ENCODE data around the gene ADGRG4.

- TF ChIP-seq CTCF (IDR thresholded peaks at IDR 0.05), result no peak
- TF ChIP-seq POLR2A (IDR thresholded peaks at IDR 0.05), result no peak
These were observed 86.1 kb downstream of the ADGRG4 start for GRCh38 chrX:136386826-136387225.
